HepG2 (cell line): Measurements from ENCODE around the gene ARHGEF40. TPM values are rescaled to one million over a fixed set of nuclear protein-coding genes. Genes with fewer than 3 reads are reported as not detected.

Source experiments
- ATAC-seq: fragments of 200-7000 bp; cut with Tn5 transposase; 3 replicates; pipeline ENCODE4 v1.9.1; 2020; ENCODE audit warnings: mild to moderate bottlenecking, moderate library complexity
- BruUV-seq: library from RNA; stranded (reverse); fragments of 400-500 nt; replicated peaks from 2 replicates; lab custom pipeline; 2021; lab: Mats Ljungman, UMichigan
- CTCF ChIA-PET: fragments of 300-600 bp; formaldehyde crosslinking; extraction: SDS; loops from one replicate; lab custom pipeline; 2021; ENCODE audit warnings: low total read pairs, inconsistent platforms, low intra/inter-chr PET ratio; lab: Yijun Ruan, JAX
- POLR2A ChIA-PET: fragments of 350-600 bp; sonication (Branson Sonifier 250); formaldehyde crosslinking; loops from one replicate; lab custom pipeline; 2020; ENCODE audit warnings: antibody characterized with exemption, inconsistent platforms; lab: Yijun Ruan, JAX
- DNase-seq: peaks from one replicate; pipeline ENCODE4 v3.0.0-alpha.2; 2015; ENCODE audit warnings: low spot score
- FAIRE-seq: peaks from 3 replicates; lab custom pipeline; 2011; peaks lifted over from hg19 to GRCh38; lab: Jason Lieb, UNC
- H2AFZ ChIP-seq: one replicate; pipeline ENCODE4 v1.6.1; 2011; ENCODE audit warnings: low read length, inconsistent platforms
- H3K27ac ChIP-seq: fragments of 300-600 bp; 3 replicates; pipeline ENCODE4 v1.8.0; 2011; ENCODE audit warnings: mixed run types, mild to moderate bottlenecking, mixed read lengths, low read length, inconsistent platforms; ENCODE audit not compliant: insufficient read depth; ENCODE audit errors: extremely low read length
- H3K27me3 ChIP-seq, 2 experiments: fragments of 200-600 bp in 1 of 2; 2 replicates in 1 of 2; 3 replicates in 1 of 2; pipeline versions ENCODE4 v1.6.0 to v1.8.0; 2011; ENCODE audit warnings: low read length in 2 of 2, mild to moderate bottlenecking in 2 of 2, moderate library complexity in 2 of 2, inconsistent platforms in 1 of 2; ENCODE audit not compliant: insufficient read depth in 2 of 2, control insufficient read depth in 1 of 2
- H3K36me3 ChIP-seq, 2 experiments: fragments of 200-600 bp in 1 of 2; replicated peaks in 1 of 2; 2 replicates in 1 of 2; 3 replicates in 1 of 2; pipeline versions ENCODE4 v1.5.1 to v1.8.0; 2011; ENCODE audit warnings: low read length in 2 of 2, inconsistent platforms in 1 of 2; ENCODE audit not compliant: insufficient read depth in 2 of 2, control insufficient read depth in 1 of 2
- H3K4me1 ChIP-seq: 2 replicates; pipeline ENCODE4 v1.5.1; 2012; ENCODE audit warnings: low read length, inconsistent platforms; ENCODE audit not compliant: insufficient read depth
- H3K4me2 ChIP-seq: 2 replicates; pipeline ENCODE4 v1.6.0; 2011; ENCODE audit warnings: low read depth, low read length, inconsistent platforms
- H3K4me3 ChIP-seq, 3 experiments: fragments of 200-600 bp in 1 of 3; sonication (generic), shearing (Covaris generic) in 1 of 3; replicated peaks in 1 of 3; 2 replicates each; pipeline ENCODE4 v1.5.1; 2011 to 2016; ENCODE audit warnings: low read length in 3 of 3, inconsistent platforms in 2 of 3, low read depth in 2 of 3, mild to moderate bottlenecking in 2 of 3, control low read depth in 1 of 3, mixed read lengths in 1 of 3; ENCODE audit not compliant: insufficient read depth in 1 of 3
- H3K79me2 ChIP-seq: one replicate; pipeline ENCODE4 v1.6.1; 2011; ENCODE audit warnings: low read length, inconsistent platforms; ENCODE audit not compliant: insufficient read depth
- H3K9ac ChIP-seq: 2 replicates; pipeline ENCODE4 v1.6.0; 2011; ENCODE audit warnings: mild to moderate bottlenecking, low read depth, low read length, inconsistent platforms; ENCODE audit not compliant: insufficient read depth
- H3K9me3 ChIP-seq: 2 replicates; pipeline ENCODE4 v1.5.1; 2012; ENCODE audit warnings: mild to moderate bottlenecking, low read length
- H4K20me1 ChIP-seq: 2 replicates; pipeline ENCODE4 v1.6.0; 2011; ENCODE audit warnings: inconsistent platforms, mild to moderate bottlenecking, low read length, moderate library complexity; ENCODE audit not compliant: insufficient read depth
- AFF4 ChIP-seq: sonication (generic); formaldehyde crosslinking; IDR thresholded peaks from 2 replicates; pipeline ENCODE4 v1.4.0; 2020; ENCODE audit warnings: missing genetic modification reagents
- ATF4 ChIP-seq, 2 experiments: fragments of 450-650 bp in 1 of 2; sonication (generic) in 1 of 2; formaldehyde crosslinking; IDR thresholded peaks; 2 replicates each; pipeline versions ENCODE4 v1.5.0 to v1.8.0; 2020 to 2022; ENCODE audit warnings: mild to moderate bottlenecking in 1 of 2, missing genetic modification reagents in 1 of 2
- EED ChIP-seq: sonication (generic); formaldehyde crosslinking; IDR thresholded peaks from 2 replicates; pipeline ENCODE4 v1.5.0; 2020; ENCODE audit warnings: mild to moderate bottlenecking, missing genetic modification reagents
- HMG20B ChIP-seq: conservative IDR thresholded peaks from 2 replicates; pipeline ENCODE4 v1.6.1; 2016; ENCODE audit warnings: missing genetic modification reagents, missing compliant biosample characterization
- IKZF5 ChIP-seq: IDR thresholded peaks from 2 replicates; pipeline ENCODE4 v1.6.1; 2018; ENCODE audit warnings: missing genetic modification reagents, mild to moderate bottlenecking, missing compliant biosample characterization
- LCORL ChIP-seq, 2 experiments: fragments of 450-650 bp in 1 of 2; sonication (generic) in 1 of 2; formaldehyde crosslinking in 1 of 2; IDR thresholded peaks; 2 replicates each; pipeline versions ENCODE4 v1.5.0 to v1.6.1; 2017 to 2020; ENCODE audit warnings: antibody characterized with exemption in 1 of 2, missing genetic modification reagents in 1 of 2
- MIXL1 ChIP-seq: IDR thresholded peaks from 2 replicates; pipeline ENCODE4 v1.6.1; 2016
- POLR2G ChIP-seq: fragments of 200-400 bp; formaldehyde crosslinking; IDR thresholded peaks from 2 replicates; pipeline ENCODE4 v1.6.1; 2018; ENCODE audit warnings: mild to moderate bottlenecking, low read depth, low read length, moderate library complexity
- RARA ChIP-seq: IDR thresholded peaks from 2 replicates; pipeline ENCODE4 v1.6.1; 2016; ENCODE audit warnings: missing genetic modification reagents, missing compliant biosample characterization
- ZNF225 ChIP-seq: sonication (generic); formaldehyde crosslinking; IDR thresholded peaks from 2 replicates; pipeline ENCODE4 v1.4.0; 2020; ENCODE audit warnings: mild to moderate bottlenecking, missing genetic modification reagents
- ZNF3 ChIP-seq: IDR thresholded peaks from 2 replicates; pipeline ENCODE4 v1.7.0; 2017; ENCODE audit warnings: inconsistent platforms
- ZNF329 ChIP-seq: sonication (generic); formaldehyde crosslinking; IDR thresholded peaks from 2 replicates; pipeline ENCODE4 v1.9.0; 2021; ENCODE audit warnings: low read depth, mild to moderate bottlenecking, missing genetic modification reagents
- ZNF350 ChIP-seq: sonication (generic); formaldehyde crosslinking; IDR thresholded peaks from 2 replicates; pipeline ENCODE4 v1.4.0; 2020; ENCODE audit warnings: mild to moderate bottlenecking, low read depth, missing genetic modification reagents, borderline replicate concordance
- ZNF362 ChIP-seq: sonication (generic); formaldehyde crosslinking; IDR thresholded peaks from 2 replicates; pipeline ENCODE4 v1.4.0; 2020; ENCODE audit warnings: missing genetic modification reagents, mild to moderate bottlenecking, borderline replicate concordance
- ZNF501 ChIP-seq: sonication (generic); formaldehyde crosslinking; IDR thresholded peaks from 2 replicates; pipeline ENCODE4 v1.5.1; 2020; ENCODE audit warnings: mild to moderate bottlenecking, moderate library complexity, missing genetic modification reagents
- ZNF768 ChIP-seq: sonication (generic); formaldehyde crosslinking; IDR thresholded peaks from 2 replicates; pipeline ENCODE4 v1.4.0; 2020; ENCODE audit warnings: missing genetic modification reagents
- ZNF891 ChIP-seq: sonication (generic); formaldehyde crosslinking; IDR thresholded peaks from 2 replicates; pipeline ENCODE4 v1.5.0; 2020; ENCODE audit warnings: mild to moderate bottlenecking, missing genetic modification reagents
- WGBS: methylation state at CpG from one replicate; pipeline ENCODE4 v1.1.6; 2017; ENCODE audit warnings: low lambda C conversion rate; 5-methylcytosine and 5-hydroxymethylcytosine counted together
- in situ Hi-C: cut with HindIII; loops from 2 replicates; pipeline ENCODE4 v1.10.0; 2017; ENCODE audit warnings: low pct_unique_long_range_greater_than_20kb; ENCODE audit not compliant: extremely low pct_ligation_motif_present
- intact Hi-C: fragments of 100-400 bp; cut with micrococcal nuclease; formaldehyde crosslinking; loops from one replicate; pipeline ENCODE4 v1.10.0; 2022; ENCODE audit not compliant: unreplicated experiment
- polyA plus RNA-seq, 8 experiments: library from polyadenylated mRNA; depleted of rRNA in 3 of 8; stranded (reverse) in 7 of 8; unstranded in 1 of 8; fragments of >200 nt; fragmentation: Illumina TruSeq in 4 of 8; extraction: Trizol in 4 of 8; gene quantifications; 2 replicates each; pipeline versions ENCODE4 v1.2.1 to v1.2.3, GENCODE V29; 2011 to 2016; ENCODE audit warnings: low read depth in 4 of 8, missing spikeins in 1 of 8, mixed read lengths in 1 of 8; ENCODE audit not compliant: insufficient read depth in 1 of 8
- total RNA-seq, 5 experiments: library from RNA; depleted of rRNA; stranded (reverse); fragments of >200 nt; fragmentation: Illumina TruSeq; extraction: Trizol; gene quantifications; 2 replicates each; pipeline ENCODE4 v1.2.3, GENCODE V29; 2016; ENCODE audit warnings: low read depth in 1 of 5
- TF ChIP-seq, protein P1 (sequence below): sonication (generic); formaldehyde crosslinking; IDR thresholded peaks from 2 replicates; pipeline ENCODE4 v1.5.1; 2020; ENCODE audit warnings: missing genetic modification reagents, mild to moderate bottlenecking, borderline replicate concordance

The ARHGEF40 gene
- total and polyA plus RNA-seq, 2 of the 13 experiments (the other 11 are each of a cell fraction or from before 2014, with no cell fraction given), result 28.1 to 78.1 TPM

- Histone ChIP-seq H3K36me3 (no peaks in the 10 kb centered on the region), H3K4me1 (peaks cover 50% of the 10 kb centered on the region), H3K79me2 (no peaks in the 10 kb centered on the region), H3K4me3 (no peak overlapping the region), H3K27me3 (no peaks in the 10 kb centered on the region; a peak in 1 of 5 replicates), H3K4me2 (no peak overlapping the region), H2AFZ (no peak overlapping the region), H4K20me1 (no peaks in the 10 kb centered on the region), H3K9ac (no peak overlapping the region), H3K9me3 (no peaks in the 10 kb centered on the region), H3K27ac (no peak overlapping the region)
- in situ Hi-C loops, result no loop called here
- DNase-seq (no peak), FAIRE-seq (no peak), ATAC-seq (no peak)
- TF ChIP-seq ZNF891 (CRISPR knock-in tag), result no peak
- TF ChIP-seq ZNF225 (CRISPR knock-in tag), result no peak
- TF ChIP-seq ATF4 (CRISPR knock-in tag; IDR thresholded peaks at IDR 0.05), result no peak
- TF ChIP-seq ZNF768 (CRISPR knock-in tag), result no peak
- TF ChIP-seq HMG20B (CRISPR knock-in tag), result no peak
- TF ChIP-seq RARA (CRISPR knock-in tag), result no peak
- TF ChIP-seq ZNF329 (CRISPR knock-in tag), result no peak
- TF ChIP-seq ZNF3, result no peak
- TF ChIP-seq IKZF5, result no peak
- TF ChIP-seq MIXL1 (CRISPR knock-in tag), result no peak
- TF ChIP-seq AFF4, result no peak
- TF ChIP-seq EED (CRISPR knock-in tag), result no peak
- no peak for TF ChIP-seq ZNF362
- TF ChIP-seq, protein P1, sequence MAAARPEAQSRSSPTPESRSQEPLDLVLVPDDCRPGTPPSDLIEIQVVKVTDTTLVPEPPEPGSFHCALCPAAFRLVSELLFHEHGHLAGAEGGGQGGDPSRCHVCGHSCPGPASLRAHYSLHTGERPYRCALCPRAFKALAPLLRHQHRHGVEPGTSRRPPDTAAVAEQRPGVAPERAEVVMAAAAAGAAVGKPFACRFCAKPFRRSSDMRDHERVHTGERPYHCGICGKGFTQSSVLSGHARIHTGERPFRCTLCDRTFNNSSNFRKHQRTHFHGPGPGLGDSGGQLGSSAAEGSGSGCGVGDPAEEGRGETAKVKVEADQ (CRISPR knock-in tag), result no peak
- TF ChIP-seq ZNF501 (CRISPR knock-in tag), result no peak
- no peak for TF ChIP-seq POLR2G
- no peak for TF ChIP-seq ZNF350
- TF ChIP-seq LCORL (IDR thresholded peaks at IDR 0.05), result no peak
- TF ChIP-seq LCORL (CRISPR knock-in tag; IDR thresholded peaks at IDR 0.05), result no peak
- intact Hi-C loops, result no loop called here
- WGBS, result 64% methylated on average over 3 of the region's 3 CpGs
- POLR2A ChIA-PET, result no interaction called here
- no TSS peak for BruUV-seq
- CTCF ChIA-PET, result interaction anchor here (4.8 kb wide), 1 partner anchor 23 kb away, joined by 109 read pairs; no protein-coding TSS in a partner anchor
These were observed 32.9 kb upstream of the ARHGEF40 start for GRCh38 chr14:21037156-21037555.
